Sigmoid colon (tissue), 7 donors: ENCODE measurements around the gene GPR158. TPM values are rescaled to one million over a fixed set of nuclear protein-coding genes. Genes with fewer than 3 reads are reported as not detected.

Experiments
- DNase-seq: peaks from one replicate; pipeline ENCODE4 v3.0.0-alpha.2; 2019
- H3K27ac ChIP-seq, 4 donors: fragments of 200-600 bp; sonication (generic); one replicate each; pipeline ENCODE4 v1.5.1; 2016 to 2019; ENCODE audit warnings: mild to moderate bottlenecking in 1 of 4
- H3K27me3 ChIP-seq, 3 donors: fragments of 200-600 bp; sonication (generic); one replicate each; pipeline ENCODE4 v1.5.1; 2019; ENCODE audit warnings: mild to moderate bottlenecking in 1 of 3
- H3K36me3 ChIP-seq, 4 donors: fragments of 200-600 bp; sonication (generic); one replicate each; pipeline ENCODE4 v1.5.1; 2016 to 2019
- H3K4me1 ChIP-seq, 4 donors: fragments of 200-600 bp; sonication (generic); one replicate each; pipeline ENCODE4 v1.5.1; 2017 to 2019
- H3K4me3 ChIP-seq, 4 donors: fragments of 200-600 bp; sonication (generic); one replicate each; pipeline ENCODE4 v1.5.1; 2017 to 2019; ENCODE audit warnings: mild to moderate bottlenecking in 2 of 4, moderate library complexity in 1 of 4
- H3K9me3 ChIP-seq, 4 donors: fragments of 200-600 bp in 3 of 4; sonication (generic) in 3 of 4; one replicate each; pipeline versions ENCODE4 v1.5.1 to v1.6.1; 2013 to 2019
- CTCF ChIP-seq, 4 experiments: fragments of 450-650 bp in 3 of 4; fragments of 200-600 bp in 1 of 4; IDR thresholded peaks; one replicate each; pipeline ENCODE4 v1.5.1; 2016 to 2019; ENCODE audit warnings: antibody characterized with exemption in 4 of 4, mild to moderate bottlenecking in 3 of 4, moderate library complexity in 2 of 4
- EP300 ChIP-seq, 4 donors: sonication (generic); formaldehyde crosslinking; IDR thresholded peaks; one replicate each; pipeline ENCODE4 v1.6.1; 2017; ENCODE audit warnings: antibody characterized with exemption in 4 of 4
- POLR2A ChIP-seq, 2 donors: fragments of 450-650 bp; IDR thresholded peaks; one replicate each; pipeline ENCODE4 v1.6.1; 2016; ENCODE audit warnings: antibody characterized with exemption in 2 of 2, mild to moderate bottlenecking in 2 of 2, moderate library complexity in 2 of 2
- POLR2AphosphoS5 ChIP-seq, 4 donors: sonication (generic); formaldehyde crosslinking; IDR thresholded peaks; one replicate each; pipeline ENCODE4 v1.6.1; 2017; ENCODE audit warnings: antibody characterized with exemption in 4 of 4
- WGBS, 2 donors: extraction: QIAGEN DNeasy Blood & Tissue Kit; methylation state at CpG; one replicate each; pipeline ENCODE4 v1.1.7; 2013; 5-methylcytosine and 5-hydroxymethylcytosine counted together
- intact Hi-C: fragments of 100-400 bp; cut with DNase I; formaldehyde crosslinking; loops from one replicate; pipeline ENCODE4 v1.15.1; 2023
- polyA plus RNA-seq, 3 donors: library from polyadenylated mRNA; stranded (reverse); fragments of 200-250 nt; gene quantifications; one replicate each; pipeline ENCODE4 v1.2.3, GENCODE V29; 2013
- total RNA-seq, 4 donors: library from RNA; depleted of rRNA; stranded (reverse); fragments of >200 nt; gene quantifications; one replicate each; pipeline ENCODE4 v1.1.0, GENCODE V29; 2016
- donor health status: healthy with polysubstance abuse.
- donor health status: Bipolar disorder and iron deficiency.
- donor health status: healthy.

GPR158 gene
- total and polyA plus RNA-seq, 7 donors, result 0.16 to 1.1 (median 0.54) TPM; not detected in 2

GRCh38 chr10:25530306-25530705, 355.5 kb downstream of the GPR158 start:
- no peaks in the 10 kb centered on the region for H3K27me3 ChIP-seq
- intact Hi-C loops, result no loop called here
- no peak for DNase-seq
- no peak overlapping the region for H3K4me3 ChIP-seq
- no peak for TF ChIP-seq POLR2A (IDR thresholded peaks at IDR 0.05)
- no peak for TF ChIP-seq EP300 (IDR thresholded peaks at IDR 0.05)
- no peak for TF ChIP-seq CTCF (IDR thresholded peaks at IDR 0.05)
- TF ChIP-seq POLR2AphosphoS5 (IDR thresholded peaks at IDR 0.05), result no peak
- no peaks in the 10 kb centered on the region for H3K9me3 ChIP-seq
- no peaks in the 10 kb centered on the region for H3K4me1 ChIP-seq
- H3K36me3 ChIP-seq, result no peaks in the 10 kb centered on the region
- WGBS, 2 donors, result 55 to 66% methylated on average over 7 of the region's 7 CpGs
- H3K27ac ChIP-seq, result no peak overlapping the region

- no peaks in the 10 kb centered on the region for H3K4me1 ChIP-seq
- H3K4me3 ChIP-seq, result no peak overlapping the region
- no peak overlapping the region for H3K27ac ChIP-seq
- no peak for DNase-seq
- TF ChIP-seq POLR2A (IDR thresholded peaks at IDR 0.05) (no peak), POLR2AphosphoS5 (IDR thresholded peaks at IDR 0.05) (no peak), EP300 (IDR thresholded peaks at IDR 0.05) (no peak), CTCF (IDR thresholded peaks at IDR 0.05) (no peak)
- H3K27me3 ChIP-seq, result no peaks in the 10 kb centered on the region
- WGBS, 2 donors, result 58 to 73% methylated on average over 5 of the region's 5 CpGs
- H3K9me3 ChIP-seq, result no peaks in the 10 kb centered on the region
- intact Hi-C loops, result no loop called here
- no peaks in the 10 kb centered on the region for H3K36me3 ChIP-seq
These were observed 356.8 kb downstream of the GPR158 start for GRCh38 chr10:25531457-25532061.

GRCh38 chr10:25532213-25532612, 357.4 kb downstream of the GPR158 start:
- WGBS, 2 donors, result 52 to 69% methylated on average over 3 of the region's 3 CpGs

GRCh38 chr10:25536027-25536426, 361.2 kb downstream of the GPR158 start:
- H3K36me3 ChIP-seq, result no peaks in the 10 kb centered on the region
- no peak for TF ChIP-seq POLR2A (IDR thresholded peaks at IDR 0.05)
- no peak for TF ChIP-seq POLR2AphosphoS5 (IDR thresholded peaks at IDR 0.05)
- TF ChIP-seq CTCF (IDR thresholded peaks at IDR 0.05), result no peak
- no peak for TF ChIP-seq EP300 (IDR thresholded peaks at IDR 0.05)
- H3K4me3 ChIP-seq, result no peak overlapping the region
- H3K27ac ChIP-seq, result no peak overlapping the region
- intact Hi-C loops, result no loop called here
- H3K4me1 ChIP-seq, result no peaks in the 10 kb centered on the region
- DNase-seq, result no peak
- no peaks in the 10 kb centered on the region for H3K9me3 ChIP-seq
- H3K27me3 ChIP-seq, result no peaks in the 10 kb centered on the region

More at GRCh38 chr10:25532213-25532612, 357.4 kb downstream of the GPR158 start:
- Histone ChIP-seq H3K27ac (no peak overlapping the region), H3K27me3 (no peaks in the 10 kb centered on the region), H3K9me3 (no peaks in the 10 kb centered on the region), H3K4me1 (no peaks in the 10 kb centered on the region), H3K36me3 (no peaks in the 10 kb centered on the region), H3K4me3 (no peak overlapping the region)
- DNase-seq, result no peak
- TF ChIP-seq CTCF (IDR thresholded peaks at IDR 0.05), result no peak
- no peak for TF ChIP-seq POLR2AphosphoS5 (IDR thresholded peaks at IDR 0.05)
- no peak for TF ChIP-seq POLR2A (IDR thresholded peaks at IDR 0.05)
- TF ChIP-seq EP300 (IDR thresholded peaks at IDR 0.05), result no peak
- intact Hi-C loops, result no loop called here

GRCh38 chr10:25547382-25547781, 372.6 kb downstream of the GPR158 start:
- Histone ChIP-seq H3K27ac (no peak overlapping the region), H3K4me1 (no peaks in the 10 kb centered on the region), H3K36me3 (no peaks in the 10 kb centered on the region), H3K4me3 (no peak overlapping the region), H3K27me3 (no peaks in the 10 kb centered on the region), H3K9me3 (no peaks in the 10 kb centered on the region)
- WGBS, 2 donors, result 60 to 81% methylated on average over 4 of the region's 4 CpGs
- intact Hi-C loops, result no loop called here
- no peak for TF ChIP-seq POLR2AphosphoS5 (IDR thresholded peaks at IDR 0.05)
- TF ChIP-seq POLR2A (IDR thresholded peaks at IDR 0.05), result no peak
- TF ChIP-seq CTCF (IDR thresholded peaks at IDR 0.05), result no peak
- TF ChIP-seq EP300 (IDR thresholded peaks at IDR 0.05), result no peak
- no peak for DNase-seq
